DND-41 (cell line): ENCODE measurements around the gene TMC5.
"Not testable (repeated sequence)": the region's sequence is repeated elsewhere in the genome, so short reads cannot be mapped to it uniquely, and the experiment has no call there.

Experiments used
- ATAC-seq: fragments of 200-7000 bp; cut with Tn5 transposase; 3 replicates; pipeline ENCODE4 v1.9.1; 2021; ENCODE audit warnings: low read depth; ENCODE audit not compliant: insufficient read depth
- DNase-seq: peaks from one replicate; pipeline ENCODE4 v3.0.0-alpha.2; 2020
- H2AFZ ChIP-seq: 2 replicates; pipeline ENCODE4 v1.6.0; 2012; ENCODE audit warnings: low read depth, low read length
- H3K27ac ChIP-seq: 2 replicates; pipeline ENCODE4 v1.5.1; 2012; ENCODE audit warnings: low read length, inconsistent platforms
- H3K27me3 ChIP-seq: fragments of 200-600 bp; sonication (generic); 2 replicates; pipeline ENCODE4 v1.6.0; 2012; ENCODE audit warnings: low read length, mild to moderate bottlenecking, inconsistent platforms; ENCODE audit not compliant: insufficient read depth, poor library complexity
- H3K36me3 ChIP-seq: 2 replicates; pipeline ENCODE4 v1.5.1; 2012; ENCODE audit warnings: low read length, inconsistent platforms; ENCODE audit not compliant: insufficient read depth
- H3K4me1 ChIP-seq: 2 replicates; pipeline ENCODE4 v1.5.1; 2012; ENCODE audit warnings: mild to moderate bottlenecking, low read length; ENCODE audit not compliant: insufficient read depth
- H3K4me2 ChIP-seq: 2 replicates; pipeline ENCODE4 v1.6.0; 2012; ENCODE audit warnings: mild to moderate bottlenecking, moderate library complexity, low read length, inconsistent platforms; ENCODE audit not compliant: insufficient read depth
- H3K4me3 ChIP-seq, 2 experiments: fragments of 200-600 bp in 1 of 2; shearing (Covaris generic) in 1 of 2; 2 replicates each; pipeline ENCODE4 v1.5.1; 2012 to 2016; ENCODE audit warnings: inconsistent platforms in 2 of 2, low read length in 2 of 2, mild to moderate bottlenecking in 2 of 2, low read depth in 1 of 2, moderate library complexity in 1 of 2
- H3K79me2 ChIP-seq: 2 replicates; pipeline ENCODE4 v1.6.0; 2012; ENCODE audit warnings: low read length, inconsistent platforms; ENCODE audit not compliant: insufficient read depth
- H3K9ac ChIP-seq: 2 replicates; pipeline ENCODE4 v1.6.0; 2012; ENCODE audit warnings: low read depth, mild to moderate bottlenecking, inconsistent platforms, low read length, moderate library complexity
- H3K9me3 ChIP-seq: 2 replicates; pipeline ENCODE4 v1.5.1; 2012; ENCODE audit warnings: low read length, moderate library complexity, mild to moderate bottlenecking, inconsistent platforms; ENCODE audit not compliant: insufficient read depth, severe bottlenecking
- H4K20me1 ChIP-seq: 2 replicates; pipeline ENCODE4 v1.6.0; 2012; ENCODE audit warnings: low read length; ENCODE audit not compliant: insufficient read depth
- EZH2 ChIP-seq: IDR thresholded peaks from 3 replicates; pipeline ENCODE4 v1.6.1; 2012; ENCODE audit warnings: borderline replicate concordance, low read depth, mild to moderate bottlenecking, moderate library complexity, low read length, inconsistent platforms; ENCODE audit not compliant: severe bottlenecking
- TF ChIP-seq, protein P1 (sequence below): IDR thresholded peaks from 2 replicates; pipeline ENCODE4 v1.5.1; 2012; ENCODE audit warnings: borderline replicate concordance, low read length, moderate library complexity, mild to moderate bottlenecking; ENCODE audit not compliant: poor library complexity, severe bottlenecking; ENCODE audit errors: extremely low read depth

TMC5 gene

DNA sequence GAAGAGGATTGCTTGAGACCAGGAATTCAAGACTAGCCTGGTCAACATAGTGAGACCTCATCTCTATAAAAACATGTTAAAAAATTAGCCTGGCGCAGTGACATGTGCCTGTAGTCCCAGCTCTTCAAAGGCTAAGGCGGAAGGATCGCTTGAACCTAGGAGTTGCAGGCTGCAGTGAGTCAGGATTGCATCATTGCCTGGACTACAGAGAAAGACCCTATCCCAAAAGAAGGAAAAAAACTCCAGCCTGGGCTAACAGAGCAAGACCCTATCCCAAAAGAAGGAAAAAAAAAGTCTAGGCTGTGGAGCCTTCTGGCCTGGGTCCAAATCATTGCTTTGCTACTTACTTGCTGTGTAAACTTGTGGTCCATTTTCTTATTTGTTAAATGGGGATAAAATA lies 111.0 kb downstream of the TMC5 start:
- Histone ChIP-seq H3K27ac (no peak overlapping the region), H2AFZ (no peak overlapping the region), H4K20me1 (no peaks in the 10 kb centered on the region), H3K4me3 (no peak overlapping the region), H3K27me3 (no peaks in the 10 kb centered on the region), H3K9me3 (no peaks in the 10 kb centered on the region), H3K79me2 (peaks cover 51% of the 10 kb centered on the region), H3K4me2 (no peak overlapping the region), H3K36me3 (peaks cover 55% of the 10 kb centered on the region), H3K4me1 (peaks cover 25% of the 10 kb centered on the region), H3K9ac (no peak overlapping the region)
- ATAC-seq (no peak), DNase-seq (no peak)
- no peak for TF ChIP-seq EZH2

DNA sequence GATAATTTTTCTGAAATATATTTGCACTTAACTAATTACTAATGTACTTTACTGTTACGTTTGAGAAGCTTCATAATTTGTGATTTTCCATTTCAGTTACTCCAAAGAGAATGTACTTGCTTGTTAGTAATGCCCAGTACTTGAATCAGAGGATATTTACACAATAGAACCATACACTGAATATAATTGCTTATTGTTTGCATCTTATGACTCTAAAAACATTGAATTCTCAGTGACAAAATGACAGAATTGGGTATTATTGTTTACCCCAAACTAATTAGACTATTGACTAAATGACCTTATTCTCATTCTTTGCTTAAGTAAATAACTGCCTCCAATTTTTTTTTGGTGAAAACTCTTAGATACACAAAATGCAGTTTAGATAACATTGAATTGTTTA lies 114.9 kb downstream of the TMC5 start:
- Histone ChIP-seq H3K36me3 (peaks cover 86% of the 10 kb centered on the region), H3K4me1 (no peaks in the 10 kb centered on the region; the same call in 1 of the 2 replicates), H4K20me1 (no peaks in the 10 kb centered on the region), H3K4me3 (no peak overlapping the region), H3K27me3 (no peaks in the 10 kb centered on the region), H3K9me3 (no peaks in the 10 kb centered on the region), H2AFZ (no peak overlapping the region), H3K4me2 (no peak overlapping the region), H3K27ac (no peak overlapping the region), H3K79me2 (peaks cover 17% of the 10 kb centered on the region), H3K9ac (no peak overlapping the region)
- ATAC-seq, result no peak
- no peak for DNase-seq
- no peak for TF ChIP-seq EZH2
- TF ChIP-seq, protein P1, sequence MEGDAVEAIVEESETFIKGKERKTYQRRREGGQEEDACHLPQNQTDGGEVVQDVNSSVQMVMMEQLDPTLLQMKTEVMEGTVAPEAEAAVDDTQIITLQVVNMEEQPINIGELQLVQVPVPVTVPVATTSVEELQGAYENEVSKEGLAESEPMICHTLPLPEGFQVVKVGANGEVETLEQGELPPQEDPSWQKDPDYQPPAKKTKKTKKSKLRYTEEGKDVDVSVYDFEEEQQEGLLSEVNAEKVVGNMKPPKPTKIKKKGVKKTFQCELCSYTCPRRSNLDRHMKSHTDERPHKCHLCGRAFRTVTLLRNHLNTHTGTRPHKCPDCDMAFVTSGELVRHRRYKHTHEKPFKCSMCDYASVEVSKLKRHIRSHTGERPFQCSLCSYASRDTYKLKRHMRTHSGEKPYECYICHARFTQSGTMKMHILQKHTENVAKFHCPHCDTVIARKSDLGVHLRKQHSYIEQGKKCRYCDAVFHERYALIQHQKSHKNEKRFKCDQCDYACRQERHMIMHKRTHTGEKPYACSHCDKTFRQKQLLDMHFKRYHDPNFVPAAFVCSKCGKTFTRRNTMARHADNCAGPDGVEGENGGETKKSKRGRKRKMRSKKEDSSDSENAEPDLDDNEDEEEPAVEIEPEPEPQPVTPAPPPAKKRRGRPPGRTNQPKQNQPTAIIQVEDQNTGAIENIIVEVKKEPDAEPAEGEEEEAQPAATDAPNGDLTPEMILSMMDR, result no peak

DNA sequence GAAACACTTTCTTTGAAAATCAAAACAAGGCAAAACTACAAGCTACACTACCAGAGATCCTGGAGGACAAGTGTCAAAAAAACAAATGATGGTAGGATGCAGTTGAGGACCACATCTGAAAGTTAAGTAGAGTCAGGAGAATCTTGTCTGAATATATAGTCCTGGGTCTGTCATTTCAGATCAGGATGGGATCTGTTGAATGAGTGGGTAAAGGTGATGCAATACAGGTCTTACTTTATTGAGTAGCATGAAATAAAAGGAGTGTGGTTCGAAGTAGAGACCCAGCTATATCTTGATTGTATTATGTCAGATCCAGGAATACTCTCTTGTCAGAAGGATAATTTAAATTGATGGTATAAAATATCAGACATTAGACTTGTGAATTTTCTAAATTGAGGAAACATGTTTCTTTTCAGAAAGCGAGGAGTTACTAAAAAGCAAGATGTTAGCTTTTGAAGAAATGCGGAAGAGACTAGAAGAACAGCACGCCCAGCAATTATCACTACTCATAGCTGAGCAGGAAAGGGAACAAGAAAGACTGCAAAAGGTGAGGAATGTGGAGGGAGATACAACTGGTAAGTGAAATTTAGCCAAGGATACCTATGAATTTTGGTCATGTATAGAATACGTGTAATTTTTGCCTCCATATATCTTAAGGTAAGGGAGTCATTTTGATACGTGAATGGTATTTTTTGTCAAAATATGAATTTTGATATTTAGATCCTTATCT lies 122.7 kb downstream of the TMC5 start:
- Histone ChIP-seq H3K27me3 (no peaks in the 10 kb centered on the region), H3K9ac (no peak overlapping the region), H3K4me3 (no peak overlapping the region), H3K79me2 (peaks cover 5% of the 10 kb centered on the region; the same call in 1 of the 2 replicates), H3K4me2 (no peak overlapping the region), H3K36me3 (peaks cover 92% of the 10 kb centered on the region), H3K27ac (no peak overlapping the region), H3K9me3 (no peaks in the 10 kb centered on the region), H2AFZ (no peak overlapping the region), H4K20me1 (no peaks in the 10 kb centered on the region), H3K4me1 (no peaks in the 10 kb centered on the region)
- DNase-seq, result no peak
- no peak for ATAC-seq
- TF ChIP-seq, protein P1, result no peak

DNA sequence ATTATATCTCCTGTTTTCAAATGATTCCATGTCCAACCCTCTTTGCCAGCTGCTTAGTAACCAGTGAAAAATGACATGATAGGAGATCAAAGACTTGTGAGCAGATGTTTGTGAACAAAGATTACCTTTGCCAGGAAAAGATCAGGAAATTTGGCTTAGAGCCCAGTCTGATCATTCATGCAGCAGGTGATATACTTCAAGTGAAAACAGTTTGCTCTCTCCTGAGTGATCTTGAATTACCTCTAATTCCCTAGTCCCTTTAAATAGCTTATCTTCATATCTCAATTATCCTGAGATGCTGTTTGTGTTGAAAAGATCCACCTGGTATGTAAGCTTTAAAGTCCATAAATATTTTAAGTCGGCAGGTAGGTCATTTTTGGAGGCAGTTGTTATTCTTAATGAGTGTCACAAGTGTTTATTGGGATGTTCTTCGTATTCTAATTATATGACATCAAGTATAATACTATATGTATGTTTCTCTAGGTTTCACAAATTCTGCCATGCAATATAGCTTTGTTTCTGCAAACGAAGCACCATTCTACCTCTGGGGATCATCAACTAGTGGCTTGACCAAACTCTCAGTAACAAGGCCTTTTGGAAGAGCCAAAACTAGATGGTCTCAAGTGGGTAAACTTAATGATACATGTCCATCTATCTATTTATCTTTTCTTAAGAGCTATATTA lies 124.6 kb downstream of the TMC5 start:
- no peak overlapping the region for H3K27ac ChIP-seq
- H3K4me1 ChIP-seq, result no peaks in the 10 kb centered on the region

DNA sequence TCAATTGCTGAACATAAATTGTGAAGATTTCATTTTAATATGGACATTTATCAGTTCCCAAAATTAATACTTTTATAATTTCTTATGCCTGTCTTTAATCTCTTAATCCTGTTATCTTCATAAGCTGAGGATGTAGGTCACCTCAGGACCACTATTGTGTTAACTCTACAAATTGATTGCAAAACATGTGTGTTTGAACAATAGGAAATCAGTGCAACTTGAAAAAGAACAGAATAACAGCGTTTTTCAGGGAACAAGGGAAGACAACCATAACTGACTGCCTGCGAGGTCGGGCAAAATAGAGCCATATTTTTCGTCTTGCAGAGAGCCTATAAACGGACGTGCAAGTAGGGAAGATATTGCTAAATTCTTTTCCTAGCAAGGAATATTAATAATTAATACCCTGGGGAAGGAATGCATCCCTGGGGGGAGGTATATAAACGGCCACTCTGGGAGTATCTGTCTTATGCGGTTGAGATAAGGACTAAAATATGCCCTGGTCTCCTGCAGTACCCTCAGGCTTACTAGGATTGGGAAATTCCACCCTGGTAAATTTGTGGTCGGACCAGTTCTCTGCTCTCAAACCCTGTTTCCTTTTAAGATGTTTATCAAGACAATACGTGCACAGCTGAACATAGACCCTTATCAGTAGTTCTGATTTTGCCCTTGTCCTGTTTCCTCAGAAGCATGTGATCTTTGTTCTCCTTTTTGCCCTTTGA lies 125.8 kb downstream of the TMC5 start:
- H3K4me2 ChIP-seq, H3K4me3 ChIP-seq, DNase-seq, H3K27ac ChIP-seq, H3K27me3 ChIP-seq, H4K20me1 ChIP-seq, H3K4me1 ChIP-seq, H3K9ac ChIP-seq, H3K79me2 ChIP-seq, ATAC-seq, H3K9me3 ChIP-seq, H2AFZ ChIP-seq: not testable (repeated sequence)
- H3K36me3 ChIP-seq, result peaks cover 91% of the 10 kb centered on the region

More for the DNA sequence above, 124.6 kb downstream of the TMC5 start:
- Histone ChIP-seq H3K4me3 (no peak overlapping the region), H3K36me3 (peaks cover 89% of the 10 kb centered on the region), H3K79me2 (peaks cover 5% of the 10 kb centered on the region; the same call in 1 of the 2 replicates), H4K20me1 (no peaks in the 10 kb centered on the region), H3K4me2 (no peak overlapping the region), H3K9me3 (no peaks in the 10 kb centered on the region), H3K9ac (no peak overlapping the region), H3K27me3 (no peaks in the 10 kb centered on the region), H2AFZ (no peak overlapping the region)
- DNase-seq (no peak), ATAC-seq (no peak)
- TF ChIP-seq, protein P1, result no peak
- no peak for TF ChIP-seq EZH2
